RPMI7951 (cell line): ENCODE measurements around the gene ITSN1. TPM values are rescaled to one million over a fixed set of nuclear protein-coding genes. Genes with fewer than 3 reads are reported as not detected.
A peak's percentile ranks its signal among the peaks of the same experiment; 100 is the strongest.
"Not testable (repeated sequence)": the region's sequence is repeated elsewhere in the genome, so short reads cannot be mapped to it uniquely, and the experiment has no call there.

ENCODE experiments used
- DNase-seq: peaks from one replicate; pipeline ENCODE4 v3.0.0-alpha.2; 2012; ENCODE audit warnings: low read depth
- total RNA-seq: library from RNA; depleted of rRNA; stranded (reverse); fragments of >200 nt; shearing (Covaris generic); gene quantifications from 2 replicates; pipeline ENCODE4 v1.2.3, GENCODE V29; 2014

The ITSN1 gene
- total RNA-seq, 1 experiment from 2014 or later: 25.8 TPM

- DNase-seq: no peak
These were observed 247.9 kb downstream of the ITSN1 start for GRCh38 chr21:33890187-33890586.

GRCh38 chr21:33892853-33893252, 250.6 kb downstream of the ITSN1 start:
- DNase-seq: no peak

GRCh38 chr21:33893917-33894316, 251.6 kb downstream of the ITSN1 start:
- no peak for DNase-seq

GRCh38 chr21:33894736-33895288, 252.5 kb downstream of the ITSN1 start:
- peak; percentile 78 for DNase-seq

GRCh38 chr21:33895356-33895755, 253.1 kb downstream of the ITSN1 start:
- DNase-seq: no peak

- no peak for DNase-seq
These were observed 254.4 kb downstream of the ITSN1 start for GRCh38 chr21:33896691-33897090.

GRCh38 chr21:33897098-33897497, 254.8 kb downstream of the ITSN1 start:
- DNase-seq: no peak

GRCh38 chr21:33897739-33898138, 255.4 kb downstream of the ITSN1 start:
- no peak for DNase-seq

- DNase-seq: no peak
These were observed 256.3 kb downstream of the ITSN1 start for GRCh38 chr21:33898586-33898985.

GRCh38 chr21:33899199-33899598, 256.9 kb downstream of the ITSN1 start:
- DNase-seq: no peak

- peak; percentile 59 for DNase-seq
These were observed 259.3 kb downstream of the ITSN1 start for GRCh38 chr21:33901412-33902288.

- DNase-seq: no peak
These were observed 260.0 kb downstream of the ITSN1 start for GRCh38 chr21:33902349-33902748.

GRCh38 chr21:33904041-33904440, 261.7 kb downstream of the ITSN1 start:
- DNase-seq: no peak

- DNase-seq: no peak
These were observed 266.5 kb downstream of the ITSN1 start for GRCh38 chr21:33908760-33909159.

- DNase-seq: no peak
These were observed 267.5 kb downstream of the ITSN1 start for GRCh38 chr21:33909756-33910155.

GRCh38 chr21:33914188-33914587, 271.9 kb downstream of the ITSN1 start:
- no peak for DNase-seq

- peak; percentile 95 for DNase-seq
These were observed 273.3 kb downstream of the ITSN1 start, which contains the start of gene ATP5PO for GRCh38 chr21:33915368-33916199. Gene ATP5PO (minus strand): TSS chr21:33915804. CDS start chr21:33915763, 41 bp downstream.

- DNase-seq: no peak
These were observed 273.9 kb downstream of the ITSN1 start for GRCh38 chr21:33916200-33916567.

GRCh38 chr21:33917421-33917820, 275.1 kb downstream of the ITSN1 start:
- no peak for DNase-seq

- peak; percentile 71 for DNase-seq
These were observed 281.9 kb downstream of the ITSN1 start for GRCh38 chr21:33924079-33924765.

- peak; percentile 46 for DNase-seq
These were observed 282.4 kb downstream of the ITSN1 start for GRCh38 chr21:33924766-33925100.

- not testable (repeated sequence) for DNase-seq
These were observed 283.9 kb downstream of the ITSN1 start for GRCh38 chr21:33926248-33926647.
